K562 (cell line): ENCODE results near the gene HDAC7. TPM values are rescaled to one million over a fixed set of nuclear protein-coding genes. Genes with fewer than 3 reads are reported as not detected.

ENCODE experiments used
- ATF3 ChIP-seq, 2 experiments: fragments of 450-650 bp in 1 of 2; sonication (generic) in 1 of 2; formaldehyde crosslinking in 1 of 2; IDR thresholded peaks in 1 of 2; conservative IDR thresholded peaks in 1 of 2; 2 replicates each; pipeline versions ENCODE4 v1.6.1 to v1.8.1; 2016 to 2023; ENCODE audit warnings: mild to moderate bottlenecking in 2 of 2, moderate library complexity in 2 of 2, inconsistent platforms in 1 of 2, missing genetic modification reagents in 1 of 2
- BRF1 ChIP-seq: IDR thresholded peaks from 3 replicates; pipeline ENCODE4 v1.6.1; 2011; ENCODE audit warnings: borderline replicate concordance, mild to moderate bottlenecking; ENCODE audit not compliant: insufficient read length; ENCODE audit errors: extremely low read depth
- CGGBP1 ChIP-seq: fragments of 250-450 bp; sonication (Bioruptor Pico); IDR thresholded peaks from 2 replicates; pipeline ENCODE4 v1.9.0; 2021; ENCODE audit warnings: mild to moderate bottlenecking
- HDAC1 ChIP-seq, 2 experiments: fragments of 450-650 bp; IDR thresholded peaks; 2 replicates each; pipeline ENCODE4 v1.6.1; 2016 to 2017; ENCODE audit warnings: inconsistent platforms in 1 of 2, mild to moderate bottlenecking in 1 of 2, moderate library complexity in 1 of 2
- ILF3 ChIP-seq: fragments of 450-650 bp; IDR thresholded peaks from 2 replicates; pipeline ENCODE4 v1.6.1; 2018; ENCODE audit warnings: antibody characterized with exemption, mild to moderate bottlenecking, moderate library complexity, borderline replicate concordance
- MYBL2 ChIP-seq, 2 experiments: fragments of 450-650 bp in 1 of 2; sonication (generic) in 1 of 2; formaldehyde crosslinking in 1 of 2; IDR thresholded peaks; 2 replicates each; pipeline versions ENCODE4 v1.6.1 to v1.8.1; 2017 to 2022; ENCODE audit warnings: borderline replicate concordance in 1 of 2, inconsistent platforms in 1 of 2, low read depth in 1 of 2, mild to moderate bottlenecking in 1 of 2, missing genetic modification reagents in 1 of 2, moderate library complexity in 1 of 2
- NCOA4 ChIP-seq: fragments of 450-650 bp; IDR thresholded peaks from 2 replicates; pipeline ENCODE4 v1.6.1; 2018; ENCODE audit warnings: mild to moderate bottlenecking; ENCODE audit not compliant: partially characterized antibody
- POLR2H ChIP-seq: IDR thresholded peaks from 2 replicates; pipeline ENCODE4 v1.6.1; 2016; ENCODE audit warnings: missing genetic modification characterization, low read depth, mild to moderate bottlenecking, control low read depth, missing compliant biosample characterization, moderate library complexity
- SNRNP70 ChIP-seq: fragments of 200-400 bp; formaldehyde crosslinking; optimal IDR thresholded peaks from 2 replicates; pipeline ENCODE3; 2017; ENCODE audit warnings: low read depth, low read length
- SRSF9 ChIP-seq: fragments of 200-400 bp; formaldehyde crosslinking; IDR thresholded peaks from 2 replicates; pipeline ENCODE4 v1.6.1; 2017; ENCODE audit warnings: low read depth, low read length, borderline replicate concordance
- TGIF2 ChIP-seq: sonication (generic); formaldehyde crosslinking; IDR thresholded peaks from 2 replicates; pipeline ENCODE4 v1.8.1; 2022; ENCODE audit warnings: mild to moderate bottlenecking, missing genetic modification reagents, moderate library complexity
- XRCC5 ChIP-seq: fragments of 200-400 bp; formaldehyde crosslinking; IDR thresholded peaks from 2 replicates; pipeline ENCODE4 v1.6.1; 2017; ENCODE audit warnings: low read depth, mild to moderate bottlenecking, low read length
- ZBTB7A ChIP-seq: IDR thresholded peaks from 2 replicates; pipeline ENCODE4 v1.6.1; 2011; ENCODE audit warnings: low read depth, mild to moderate bottlenecking, low read length, moderate library complexity, borderline replicate concordance; ENCODE audit not compliant: control insufficient read depth
- ZFP36 ChIP-seq: fragments of 150-350 bp; IDR thresholded peaks from 2 replicates; pipeline ENCODE4 v1.6.1; 2018; ENCODE audit warnings: low read length, low read depth; ENCODE audit not compliant: partially characterized antibody
- ZNF311 ChIP-seq: fragments of 250-450 bp; sonication (Bioruptor Pico); IDR thresholded peaks from 2 replicates; pipeline ENCODE4 v1.4.0; 2020; ENCODE audit warnings: mild to moderate bottlenecking, moderate library complexity
- ZNF41 ChIP-seq: fragments of 250-450 bp; sonication (Bioruptor Pico); conservative IDR thresholded peaks from 2 replicates; pipeline ENCODE4 v1.4.0; 2020; ENCODE audit warnings: mild to moderate bottlenecking
- ZNF586 ChIP-seq: fragments of 450-650 bp; formaldehyde crosslinking; conservative IDR thresholded peaks from 2 replicates; pipeline ENCODE4 v1.4.0; 2020; ENCODE audit warnings: mild to moderate bottlenecking, moderate library complexity
- ZNF609 ChIP-seq: sonication (generic); formaldehyde crosslinking; IDR thresholded peaks from 2 replicates; pipeline ENCODE4 v1.8.1; 2023; ENCODE audit warnings: missing genetic modification reagents, mild to moderate bottlenecking, borderline replicate concordance
- ZNF76 ChIP-seq: fragments of 250-450 bp; sonication (Bioruptor Pico); IDR thresholded peaks from 2 replicates; pipeline ENCODE4 v1.4.0; 2020; ENCODE audit warnings: mild to moderate bottlenecking, moderate library complexity, borderline replicate concordance
- ZNF780A ChIP-seq: fragments of 250-450 bp; sonication (Bioruptor Pico); IDR thresholded peaks from 2 replicates; pipeline ENCODE4 v1.5.0; 2021; ENCODE audit warnings: mild to moderate bottlenecking
- ZNF830 ChIP-seq: fragments of 250-450 bp; sonication (Bioruptor Pico); IDR thresholded peaks from 2 replicates; pipeline ENCODE4 v1.5.0; 2021; ENCODE audit warnings: mild to moderate bottlenecking
- polyA plus RNA-seq, 8 experiments: library from polyadenylated mRNA; depleted of rRNA in 4 of 8; stranded (reverse) in 5 of 8; unstranded in 3 of 8; fragments of >200 nt; fragmentation: Nextera tagmentation in 2 of 8; fragmentation: Illumina TruSeq in 1 of 8; extraction: Ambion mirVana in 2 of 8; extraction: Trizol in 1 of 8; gene quantifications; 2 replicates each; pipeline versions ENCODE4 v1.2.1 to v1.2.3, GENCODE V29; 2011 to 2014; ENCODE audit warnings: inconsistent platforms in 1 of 8, missing spikeins in 1 of 8
- total RNA-seq, 7 experiments: library from RNA; depleted of rRNA in 6 of 7; stranded (reverse); fragments of >200 nt in 6 of 7; fragmentation: Illumina TruSeq in 2 of 7; extraction: Trizol in 2 of 7; gene quantifications; 2 replicates each; pipeline versions ENCODE4 v1.2.1 to v1.2.3, GENCODE V29; 2011 to 2021; ENCODE audit warnings: low replicate concordance in 1 of 7

HDAC7 gene
- total and polyA plus RNA-seq, 9 of the 15 experiments (the other 6 are each of a cell fraction or from before 2014, with no cell fraction given), result 2.5 to 129 (median 31.1) TPM

GRCh38 chr12:47834199-47834903, 14.6 kb upstream of the HDAC7 start (continued):
- TF ChIP-seq ZNF609 (CRISPR knock-in tag) (no peak), ZNF780A (CRISPR knock-in tag) (no peak), ZBTB7A (peak; percentile 43; the same call in 1 of the 2 replicates), POLR2H (tag) (0 out of 2 replicates have a peak, but pooled peaks have one; percentile 16), ZNF586 (no peak), NCOA4 (no peak), CGGBP1 (CRISPR knock-in tag) (no peak), ILF3 (no peak), BRF1 (no peak), ZNF41 (CRISPR knock-in tag) (no peak), SRSF9 (no peak), HDAC1 (IDR thresholded peaks at IDR 0.05) (0 out of 4 replicates have a peak, but pooled peaks of 1 of the 2 experiments have one; percentile 15), ZNF76 (CRISPR knock-in tag) (no peak), ZNF311 (CRISPR knock-in tag) (0 out of 2 replicates have a peak, but pooled peaks have one; percentile 17), XRCC5 (no peak), SNRNP70 (no peak), ATF3 (IDR thresholded peaks at IDR 0.05) (no peak), ATF3 (CRISPR knock-in tag; conservative IDR thresholded peaks at IDR 0.05) (no peak), MYBL2 (IDR thresholded peaks at IDR 0.05; ENCODE audit: low read depth) (no peak), MYBL2 (CRISPR knock-in tag; IDR thresholded peaks at IDR 0.05; ENCODE audit: borderline replicate concordance) (no peak), ZNF830 (CRISPR knock-in tag) (no peak), ZFP36 (peak; percentile 72), TGIF2 (CRISPR knock-in tag) (no peak)
